SU-DHL-6 (cell line): ENCODE results near the gene UBE2L5.

Experiments
- CTCF ChIP-seq: fragments of 200-600 bp; sonication (generic); IDR thresholded peaks from one replicate; pipeline ENCODE4 v1.5.1; 2017; ENCODE audit warnings: antibody characterized with exemption, mild to moderate bottlenecking, low read length, moderate library complexity; ENCODE audit not compliant: insufficient read depth, poor library complexity, severe bottlenecking
- EZH2phosphoT487 ChIP-seq: fragments of 200-600 bp; sonication (generic), shearing (Covaris generic); conservative IDR thresholded peaks from 2 replicates; pipeline ENCODE4 v1.6.1; 2018; ENCODE audit warnings: mild to moderate bottlenecking, antibody characterized with exemption, low read length, moderate library complexity, mixed read lengths

GRCh38 chr13:30429235-30429634, 6.9 kb downstream of the UBE2L5 start:
- TF ChIP-seq EZH2phosphoT487 = no peak
- TF ChIP-seq CTCF = no peak
